ENCODE measurements around the gene KLF2. TPM values are rescaled to one million over a fixed set of nuclear protein-coding genes. Genes with fewer than 3 reads are reported as not detected.

Gene KLF2
- total RNA-seq, 3 donors from 2014 or later: 8.1 to 29.5 (median 23.4) TPM

DNA sequence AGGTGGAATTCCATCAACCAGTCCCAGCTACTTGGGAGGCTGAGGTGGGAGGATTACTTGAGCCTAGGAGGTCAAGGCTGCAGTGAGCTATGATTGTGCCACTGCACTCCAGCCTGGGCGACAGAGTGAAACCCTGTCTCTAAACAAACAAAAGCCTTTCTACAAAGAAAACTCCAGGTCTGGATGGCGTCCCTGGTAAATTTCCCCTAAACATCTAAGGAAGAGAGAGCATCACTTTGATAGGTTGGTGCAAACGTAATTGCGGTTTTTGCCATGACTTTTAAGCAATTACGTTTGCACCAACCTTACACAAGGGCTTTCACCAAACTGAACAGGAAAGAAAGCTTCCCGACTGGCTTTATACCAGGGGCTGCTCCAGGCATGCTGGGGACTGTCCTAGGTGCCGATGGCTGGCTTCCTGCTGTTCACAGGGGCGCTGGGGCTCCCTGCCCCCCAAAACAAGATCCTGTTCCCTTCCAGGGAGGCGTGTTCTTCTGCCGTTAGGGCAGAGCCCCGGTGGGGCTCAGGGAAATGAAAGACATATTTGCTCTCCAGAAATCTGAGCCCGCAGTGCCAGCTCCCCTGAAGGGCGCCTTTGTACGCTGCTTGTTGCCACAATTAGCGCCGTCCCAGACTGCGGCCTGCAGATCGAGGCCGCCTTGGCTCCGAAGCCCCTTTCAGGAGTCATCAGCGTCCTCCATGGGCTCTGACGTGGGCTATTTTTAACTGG lies 38.7 kb upstream of the KLF2 start:
- TF ChIP-seq, protein P1, sequence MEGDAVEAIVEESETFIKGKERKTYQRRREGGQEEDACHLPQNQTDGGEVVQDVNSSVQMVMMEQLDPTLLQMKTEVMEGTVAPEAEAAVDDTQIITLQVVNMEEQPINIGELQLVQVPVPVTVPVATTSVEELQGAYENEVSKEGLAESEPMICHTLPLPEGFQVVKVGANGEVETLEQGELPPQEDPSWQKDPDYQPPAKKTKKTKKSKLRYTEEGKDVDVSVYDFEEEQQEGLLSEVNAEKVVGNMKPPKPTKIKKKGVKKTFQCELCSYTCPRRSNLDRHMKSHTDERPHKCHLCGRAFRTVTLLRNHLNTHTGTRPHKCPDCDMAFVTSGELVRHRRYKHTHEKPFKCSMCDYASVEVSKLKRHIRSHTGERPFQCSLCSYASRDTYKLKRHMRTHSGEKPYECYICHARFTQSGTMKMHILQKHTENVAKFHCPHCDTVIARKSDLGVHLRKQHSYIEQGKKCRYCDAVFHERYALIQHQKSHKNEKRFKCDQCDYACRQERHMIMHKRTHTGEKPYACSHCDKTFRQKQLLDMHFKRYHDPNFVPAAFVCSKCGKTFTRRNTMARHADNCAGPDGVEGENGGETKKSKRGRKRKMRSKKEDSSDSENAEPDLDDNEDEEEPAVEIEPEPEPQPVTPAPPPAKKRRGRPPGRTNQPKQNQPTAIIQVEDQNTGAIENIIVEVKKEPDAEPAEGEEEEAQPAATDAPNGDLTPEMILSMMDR (IDR thresholded peaks at IDR 0.05): no peak
- Histone ChIP-seq H3K36me3 (ENCODE audit: low read depth) (no peaks in the 10 kb centered on the region), H3K9me3 (no peaks in the 10 kb centered on the region), H3K4me3 (no peak overlapping the region), H3K4me1 (ENCODE audit: low read depth) (peaks cover 7% of the 10 kb centered on the region)
- ATAC-seq (peak; percentile 40), DNase-seq (no peak)
- intact Hi-C loops (cut with DNase I, micrococcal nuclease): no loop called here

DNA sequence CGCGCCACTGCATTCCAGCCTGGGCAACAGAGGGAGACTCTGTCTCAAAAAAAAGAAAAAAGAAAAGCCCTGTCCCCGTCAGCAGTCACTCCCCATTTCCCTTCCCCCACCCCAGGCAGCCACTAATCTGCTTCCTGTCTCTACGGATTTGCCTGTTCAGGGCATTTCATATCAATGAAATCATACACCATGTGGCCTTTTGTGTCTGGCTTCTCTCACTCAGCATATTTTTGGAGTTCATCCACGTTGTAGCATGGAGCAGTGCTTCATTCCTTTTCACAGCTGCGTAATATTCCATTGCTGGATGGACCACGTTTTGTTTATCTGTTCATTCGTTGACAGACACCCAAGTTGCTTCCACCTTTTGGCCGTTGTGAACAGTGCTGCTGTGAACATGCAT lies 36.1 kb upstream of the KLF2 start:
- Histone ChIP-seq H3K4me1 (ENCODE audit: low read depth) (peaks cover 11% of the 10 kb centered on the region), H3K9me3 (no peaks in the 10 kb centered on the region), H3K36me3 (ENCODE audit: low read depth) (no peaks in the 10 kb centered on the region), H3K4me3 (no peak overlapping the region)
- intact Hi-C loops (cut with DNase I, micrococcal nuclease): no loop called here
- TF ChIP-seq, protein P1 (IDR thresholded peaks at IDR 0.05): no peak
- DNase-seq (no peak), ATAC-seq (no peak)

DNA sequence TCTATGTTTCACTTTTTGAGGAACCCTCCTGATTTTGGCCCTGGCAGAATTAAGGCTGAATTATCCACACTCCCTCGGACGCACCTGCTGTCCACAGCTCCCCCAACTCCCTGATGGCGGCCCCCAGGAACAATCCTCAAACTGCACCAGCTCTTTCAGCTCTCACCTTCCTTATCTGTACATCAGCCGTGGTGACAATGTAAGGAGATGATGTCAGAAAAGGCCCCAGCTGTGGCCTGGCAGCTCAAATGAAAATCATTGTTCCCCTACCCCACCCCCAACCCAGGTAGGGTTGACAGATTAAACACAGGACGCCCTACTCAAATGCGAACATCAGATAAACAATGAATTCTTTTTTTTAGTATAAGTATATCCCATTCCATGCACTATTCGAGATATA lies 35.0 kb upstream of the KLF2 start:
- no peak for DNase-seq
- intact Hi-C loops (cut with DNase I, micrococcal nuclease): no loop called here
- Histone ChIP-seq H3K4me3 (no peak overlapping the region), H3K36me3 (ENCODE audit: low read depth) (no peaks in the 10 kb centered on the region), H3K9me3 (no peaks in the 10 kb centered on the region), H3K4me1 (ENCODE audit: low read depth) (peaks cover 11% of the 10 kb centered on the region)
- TF ChIP-seq, protein P1 (IDR thresholded peaks at IDR 0.05): no peak
- ATAC-seq: no peak

DNA sequence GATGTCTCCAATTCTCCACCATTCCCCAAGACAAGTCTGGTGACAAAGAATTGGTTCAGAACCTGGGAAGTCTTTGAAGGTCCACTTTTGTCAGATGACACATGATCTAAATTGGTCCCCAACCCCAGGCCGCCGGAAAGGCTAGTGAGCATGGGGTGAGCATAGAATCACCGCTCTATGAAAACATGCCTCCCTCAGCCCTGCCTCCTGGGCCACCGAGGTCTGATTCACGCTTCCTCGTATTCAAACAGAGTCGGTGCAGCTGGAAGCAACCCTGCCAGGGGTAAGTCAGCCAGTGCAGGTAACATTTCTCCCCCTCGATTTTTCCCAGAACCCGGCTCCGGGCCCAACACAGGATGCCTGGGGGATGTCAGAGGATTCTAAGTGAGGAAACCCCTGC lies 33.9 kb upstream of the KLF2 start:
- TF ChIP-seq, protein P1 (IDR thresholded peaks at IDR 0.05): no peak
- Histone ChIP-seq H3K4me3 (no peak overlapping the region), H3K36me3 (ENCODE audit: low read depth) (no peaks in the 10 kb centered on the region), H3K4me1 (ENCODE audit: low read depth) (peaks cover 11% of the 10 kb centered on the region), H3K9me3 (no peaks in the 10 kb centered on the region)
- no peak for DNase-seq
- intact Hi-C loops (cut with DNase I, micrococcal nuclease): no loop called here
- no peak for ATAC-seq

DNA sequence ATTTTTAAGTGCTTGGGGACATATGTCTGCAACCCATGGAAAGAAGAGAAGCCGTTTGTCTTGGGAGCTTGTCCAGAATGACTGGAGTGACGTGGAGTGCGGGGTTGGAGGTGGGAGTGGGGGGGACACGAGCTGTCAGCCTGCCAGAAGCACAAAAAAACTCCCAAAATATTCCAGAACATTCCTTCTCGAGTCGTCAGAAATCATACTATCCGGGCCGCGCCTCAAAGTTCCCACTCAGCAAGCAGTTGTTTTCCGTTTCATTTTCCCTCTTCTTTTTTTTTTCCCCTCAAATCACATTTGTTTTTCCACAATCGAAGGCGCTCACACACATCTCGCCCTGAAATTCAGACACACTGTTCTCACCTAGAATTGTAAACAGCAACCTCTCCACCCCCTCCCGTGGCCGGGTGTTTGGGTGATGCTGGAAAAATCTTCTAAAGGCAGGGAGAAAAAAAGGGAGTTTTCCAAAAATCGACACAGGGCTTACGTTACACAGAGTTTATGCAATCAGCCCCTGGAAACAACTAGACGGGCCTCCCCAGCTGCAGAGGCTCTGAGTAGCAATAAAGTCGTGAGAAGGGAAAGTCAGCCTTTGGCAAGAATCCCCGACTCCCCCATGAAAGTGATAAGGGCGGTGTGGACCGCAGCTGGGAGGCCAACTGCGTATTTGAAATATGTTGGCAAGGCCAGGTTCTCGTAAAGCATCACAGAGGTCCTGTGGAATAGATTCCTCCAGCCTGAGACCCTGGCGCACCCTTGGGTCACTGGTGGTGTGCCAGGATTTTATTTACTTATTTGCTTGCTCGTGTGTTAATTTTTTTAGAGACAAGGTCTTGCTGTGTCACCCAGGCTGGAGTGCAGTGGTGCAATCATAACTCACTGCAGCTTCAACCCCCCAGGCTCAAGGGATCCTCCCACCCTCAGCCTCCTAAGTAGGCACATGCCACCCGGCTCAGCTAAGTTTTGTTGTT lies 31.2 kb upstream of the KLF2 start:
- intact Hi-C loops (cut with DNase I, micrococcal nuclease): no loop called here
- ATAC-seq: peak; percentile 57

More for the DNA sequence above, 31.2 kb upstream of the KLF2 start:
- Histone ChIP-seq H3K4me1 (ENCODE audit: low read depth) (peaks cover 4% of the 10 kb centered on the region), H3K9me3 (no peaks in the 10 kb centered on the region), H3K36me3 (ENCODE audit: low read depth) (no peaks in the 10 kb centered on the region), H3K4me3 (no peak overlapping the region)
- peak in 2 of 3 donors; percentile 41 to 61 for DNase-seq
- TF ChIP-seq, protein P1 (IDR thresholded peaks at IDR 0.05): no peak
